Progenitor cell of endocrine pancreas (in vitro differentiated cells): ENCODE data around the gene DDX10. TPM values are rescaled to one million over a fixed set of nuclear protein-coding genes. Genes with fewer than 3 reads are reported as not detected.

ENCODE experiments used
- DNase-seq: peaks from one replicate; pipeline ENCODE4 v3.0.0; 2021; ENCODE audit warnings: low spot score; ENCODE audit not compliant: unreplicated experiment
- H3K27ac Mint-ChIP-seq: 2 replicates; pipeline ENCODE4 v1.8.0; 2021; ENCODE audit warnings: mild to moderate bottlenecking, moderate library complexity, mixed read lengths
- H3K27me3 Mint-ChIP-seq: 2 replicates; pipeline ENCODE4 v1.8.0; 2021; ENCODE audit warnings: mixed read lengths
- H3K36me3 Mint-ChIP-seq: 2 replicates; pipeline ENCODE4 v1.8.0; 2022; ENCODE audit warnings: mixed read lengths; ENCODE audit not compliant: insufficient read depth
- H3K4me1 Mint-ChIP-seq: 2 replicates; pipeline ENCODE4 v1.8.0; 2021; ENCODE audit warnings: low read depth, mixed read lengths
- H3K4me3 Mint-ChIP-seq: 2 replicates; pipeline ENCODE4 v1.8.0; 2021; ENCODE audit warnings: low read depth, mild to moderate bottlenecking, moderate library complexity, mixed read lengths
- H3K9me3 Mint-ChIP-seq: 2 replicates; pipeline ENCODE4 v1.8.0; 2021; ENCODE audit warnings: low read depth, mixed read lengths
- CTCF ChIP-seq: fragments of 200-600 bp; sonication (generic); IDR thresholded peaks from one replicate; pipeline ENCODE4 v1.5.0; 2021; ENCODE audit warnings: antibody characterized with exemption, mild to moderate bottlenecking; ENCODE audit not compliant: unreplicated experiment
- total RNA-seq: library from RNA; stranded (reverse); gene quantifications from 2 replicates; pipeline ENCODE4 v1.2.1, GENCODE V29; 2021

Gene DDX10
- total RNA-seq, 1 donor from 2014 or later = 31.9 TPM

- H3K36me3 Mint-ChIP-seq = no peaks in the 10 kb centered on the region
- peak overlapping the region; percentile 69 for H3K27ac Mint-ChIP-seq
- no peak for TF ChIP-seq CTCF
- H3K4me3 Mint-ChIP-seq = no peak overlapping the region
- H3K4me1 Mint-ChIP-seq = peaks cover 37% of the 10 kb centered on the region
- DNase-seq = no peak
- no peaks in the 10 kb centered on the region for H3K9me3 Mint-ChIP-seq
- peaks cover under 1% of the 10 kb centered on the region for H3K27me3 Mint-ChIP-seq
These were observed 92.8 kb downstream of the DDX10 start for GRCh38 chr11:108757630-108758029.

GRCh38 chr11:108758458-108758857 lies 93.6 kb downstream of the DDX10 start:
- Mint-ChIP-seq H3K27me3 (peaks cover 3% of the 10 kb centered on the region), H3K4me3 (no peak overlapping the region), H3K36me3 (no peaks in the 10 kb centered on the region), H3K9me3 (no peaks in the 10 kb centered on the region), H3K27ac (no peak overlapping the region), H3K4me1 (peaks cover 39% of the 10 kb centered on the region)
- no peak for DNase-seq
- TF ChIP-seq CTCF = no peak

- Mint-ChIP-seq H3K27ac (no peak overlapping the region), H3K4me3 (no peak overlapping the region), H3K36me3 (peaks cover 8% of the 10 kb centered on the region), H3K9me3 (peaks cover 11% of the 10 kb centered on the region), H3K27me3 (peaks cover 3% of the 10 kb centered on the region), H3K4me1 (peaks cover 3% of the 10 kb centered on the region)
- no peak for DNase-seq
- no peak for TF ChIP-seq CTCF
These were observed 101.8 kb downstream of the DDX10 start for GRCh38 chr11:108766596-108767173.

GRCh38 chr11:108768370-108768769 lies 103.5 kb downstream of the DDX10 start:
- TF ChIP-seq CTCF = no peak
- no peak for DNase-seq
- peaks cover 2% of the 10 kb centered on the region for H3K4me1 Mint-ChIP-seq
- peaks cover 8% of the 10 kb centered on the region for H3K36me3 Mint-ChIP-seq
- no peak overlapping the region for H3K27ac Mint-ChIP-seq
- no peaks in the 10 kb centered on the region for H3K27me3 Mint-ChIP-seq
- H3K4me3 Mint-ChIP-seq = no peak overlapping the region
- H3K9me3 Mint-ChIP-seq = peaks cover 11% of the 10 kb centered on the region

GRCh38 chr11:108768964-108769363 lies 104.1 kb downstream of the DDX10 start:
- TF ChIP-seq CTCF = no peak
- peaks cover 2% of the 10 kb centered on the region for H3K4me1 Mint-ChIP-seq
- H3K9me3 Mint-ChIP-seq = peaks cover 11% of the 10 kb centered on the region
- no peak for DNase-seq
- no peaks in the 10 kb centered on the region for H3K27me3 Mint-ChIP-seq
- H3K4me3 Mint-ChIP-seq = no peak overlapping the region
- H3K36me3 Mint-ChIP-seq = peaks cover 8% of the 10 kb centered on the region
- no peak overlapping the region for H3K27ac Mint-ChIP-seq
